H1 (cell line): ENCODE results near the gene NBEA. TPM values are rescaled to one million over a fixed set of nuclear protein-coding genes. Genes with fewer than 3 reads are reported as not detected.

Experiments
- CTCF ChIA-PET: fragments of 300-600 bp; sonication (Branson Sonifier 250); formaldehyde crosslinking; loops from one replicate; lab custom pipeline; 2021; ENCODE audit not compliant: partially characterized antibody; lab: Charles Lee
- POLR2A ChIA-PET: fragments of 300-600 bp; sonication (Branson Sonifier 250); formaldehyde crosslinking; loops from one replicate; lab custom pipeline; 2021; ENCODE audit warnings: inconsistent platforms; ENCODE audit not compliant: partially characterized antibody; lab: Charles Lee
- DNase-seq, 2 experiments: peaks; one replicate each; pipeline versions ENCODE4 v3.0.0 to v3.0.0-alpha.2; 2010 to 2022; ENCODE audit warnings: low spot score in 2 of 2, low read depth in 1 of 2, mixed read lengths in 1 of 2
- FAIRE-seq: peaks from 2 replicates; lab custom pipeline; 2011; peaks lifted over from hg19 to GRCh38; lab: Jason Lieb, UNC
- H2AFZ ChIP-seq: 2 replicates; pipeline ENCODE4 v1.8.1; 2012; ENCODE audit warnings: low read length, inconsistent platforms
- H2AK5ac ChIP-seq: 2 replicates; pipeline ENCODE4 v1.6.1; 2013; ENCODE audit warnings: low read depth, low read length
- H2BK120ac ChIP-seq: replicated peaks from 2 replicates; pipeline ENCODE3; 2013; ENCODE audit warnings: low read depth, low read length, inconsistent platforms
- H2BK12ac ChIP-seq: 2 replicates; pipeline ENCODE4 v1.6.1; 2013; ENCODE audit warnings: low read depth, low read length
- H2BK15ac ChIP-seq: 2 replicates; pipeline ENCODE4 v1.6.1; 2013; ENCODE audit warnings: low read length
- H2BK20ac ChIP-seq: 2 replicates; pipeline ENCODE4 v1.6.1; 2013; ENCODE audit warnings: low read length
- H2BK5ac ChIP-seq: 2 replicates; pipeline ENCODE4 v1.6.1; 2013; ENCODE audit warnings: low read depth, low read length
- H3K14ac ChIP-seq: 2 replicates; pipeline ENCODE4 v1.6.1; 2013; ENCODE audit warnings: inconsistent platforms; ENCODE audit not compliant: insufficient read length
- H3K18ac ChIP-seq: 2 replicates; pipeline ENCODE4 v1.6.1; 2013; ENCODE audit warnings: low read length; ENCODE audit errors: extremely low read depth
- H3K23ac ChIP-seq: 2 replicates; pipeline ENCODE4 v1.6.1; 2013; ENCODE audit warnings: inconsistent platforms; ENCODE audit not compliant: insufficient read length
- H3K23me2 ChIP-seq: 2 replicates; pipeline ENCODE4 v1.6.1; 2013; ENCODE audit warnings: low read depth, low read length
- H3K27ac ChIP-seq: 2 replicates; pipeline ENCODE4 v1.6.1; 2011; ENCODE audit warnings: low read depth, low read length, inconsistent platforms
- H3K27me3 ChIP-seq, 4 experiments: replicated peaks in 1 of 4; 1 replicate in 1 of 4; 2 replicates in 3 of 4; pipeline versions ENCODE4 v1.6.1 to v1.8.1; 2011 to 2013; ENCODE audit warnings: low read length in 3 of 4, mild to moderate bottlenecking in 3 of 4, inconsistent platforms in 2 of 4, mixed read lengths in 2 of 4, moderate library complexity in 1 of 4; ENCODE audit not compliant: control insufficient read depth in 3 of 4, insufficient read depth in 3 of 4; ENCODE audit errors: extremely low read depth in 1 of 4
- H3K36me3 ChIP-seq, 4 experiments: 2 replicates each; pipeline versions ENCODE4 v1.6.1 to v1.8.1; 2011 to 2013; ENCODE audit warnings: mild to moderate bottlenecking in 4 of 4, low read length in 3 of 4, moderate library complexity in 2 of 4, control low read depth in 1 of 4, inconsistent platforms in 1 of 4; ENCODE audit not compliant: insufficient read depth in 4 of 4, control insufficient read depth in 2 of 4
- H3K4ac ChIP-seq: replicated peaks from 2 replicates; pipeline ENCODE3; 2013; ENCODE audit warnings: low read length, low read depth, mixed read lengths, inconsistent platforms; ENCODE audit not compliant: insufficient read length
- H3K4me1 ChIP-seq, 4 experiments: replicated peaks in 1 of 4; 1 replicate in 1 of 4; 2 replicates in 3 of 4; pipeline versions ENCODE4 v1.6.1 to v1.8.1; 2011 to 2013; ENCODE audit warnings: low read length in 3 of 4, inconsistent platforms in 2 of 4, mixed read lengths in 1 of 4; ENCODE audit not compliant: insufficient read depth in 4 of 4, control insufficient read depth in 3 of 4
- H3K4me2 ChIP-seq, 2 experiments: 2 replicates each; pipeline versions ENCODE4 v1.6.1 to v1.8.1; 2011 to 2013; ENCODE audit warnings: low read depth in 2 of 2, low read length in 2 of 2, control low read depth in 1 of 2, inconsistent platforms in 1 of 2, mild to moderate bottlenecking in 1 of 2; ENCODE audit not compliant: insufficient read depth in 1 of 2
- H3K4me3 ChIP-seq, 4 experiments: fragments of 200-600, 300-600 bp in 1 of 4; sonication (generic), shearing (Covaris generic), sonication (Bioruptor Twin) in 1 of 4; 2 replicates each; pipeline versions ENCODE4 v1.5.1 to v1.8.1; 2011 to 2016; ENCODE audit warnings: low read length in 4 of 4, low read depth in 3 of 4, control low read depth in 2 of 4, inconsistent platforms in 2 of 4, mild to moderate bottlenecking in 2 of 4, mixed read lengths in 1 of 4, moderate library complexity in 1 of 4; ENCODE audit not compliant: insufficient read depth in 2 of 4; ENCODE audit errors: extremely low read depth in 1 of 4
- H3K56ac ChIP-seq: replicated peaks from 2 replicates; pipeline ENCODE3; 2013; ENCODE audit warnings: low read depth, mild to moderate bottlenecking, mixed read lengths, low read length, inconsistent platforms; ENCODE audit not compliant: insufficient read length
- H3K79me1 ChIP-seq: 2 replicates; pipeline ENCODE4 v1.6.1; 2013; ENCODE audit warnings: low read depth, low read length, control low read depth
- H3K79me2 ChIP-seq, 2 experiments: 2 replicates each; pipeline versions ENCODE4 v1.6.1 to v1.8.1; 2012 to 2013; ENCODE audit warnings: low read length in 2 of 2, mild to moderate bottlenecking in 2 of 2, inconsistent platforms in 1 of 2; ENCODE audit not compliant: insufficient read depth in 2 of 2, control insufficient read depth in 1 of 2
- H3K9ac ChIP-seq, 4 experiments: replicated peaks in 1 of 4; 1 replicate in 1 of 4; 2 replicates in 3 of 4; pipeline versions ENCODE4 v1.6.1 to v1.8.1; 2011 to 2013; ENCODE audit warnings: low read depth in 3 of 4, low read length in 3 of 4, control low read depth in 2 of 4, mild to moderate bottlenecking in 2 of 4, moderate library complexity in 2 of 4, inconsistent platforms in 1 of 4; ENCODE audit errors: extremely low read depth in 1 of 4
- H3K9me3 ChIP-seq, 2 experiments: 2 replicates each; pipeline versions ENCODE4 v1.6.1 to v1.8.1; 2012 to 2013; ENCODE audit warnings: mild to moderate bottlenecking in 2 of 2, moderate library complexity in 2 of 2, control low read depth in 1 of 2, inconsistent platforms in 1 of 2, low read depth in 1 of 2, low read length in 1 of 2, mixed read lengths in 1 of 2; ENCODE audit not compliant: insufficient read depth in 2 of 2
- H4K20me1 ChIP-seq, 2 experiments: replicated peaks in 1 of 2; 2 replicates each; pipeline versions ENCODE3 to v1.8.1; 2011 to 2013; ENCODE audit warnings: inconsistent platforms in 2 of 2, low read length in 2 of 2, mild to moderate bottlenecking in 1 of 2; ENCODE audit not compliant: insufficient read depth in 2 of 2, control insufficient read depth in 1 of 2
- H4K5ac ChIP-seq: 2 replicates; pipeline ENCODE4 v1.6.1; 2013; ENCODE audit warnings: low read length, low read depth, mixed read lengths, inconsistent platforms; ENCODE audit not compliant: insufficient read length
- H4K8ac ChIP-seq: 2 replicates; pipeline ENCODE4 v1.8.0; 2013; ENCODE audit warnings: mild to moderate bottlenecking, moderate library complexity, low read length, inconsistent platforms; ENCODE audit not compliant: insufficient read depth; ENCODE audit errors: extremely low read depth
- H4K91ac ChIP-seq: replicated peaks from 2 replicates; pipeline ENCODE3; 2013; ENCODE audit warnings: low read length, mixed read lengths, inconsistent platforms; ENCODE audit not compliant: insufficient read length
- CBX5 ChIP-seq: fragments of 300-800, 300-1000 bp; sonication (generic); IDR thresholded peaks from 2 replicates; pipeline ENCODE4 v1.7.1; 2016; ENCODE audit warnings: antibody characterized with exemption, low read length, low read depth
- CBX8 ChIP-seq: fragments of 300-800, 300-1000 bp; sonication (generic); IDR thresholded peaks from 2 replicates; pipeline ENCODE4 v1.7.1; 2016; ENCODE audit warnings: low read depth, low read length, borderline replicate concordance
- FOSL1 ChIP-seq: IDR thresholded peaks from 2 replicates; pipeline ENCODE4 v1.6.1; 2011; ENCODE audit warnings: mild to moderate bottlenecking, low read depth, low read length, moderate library complexity; ENCODE audit not compliant: insufficient read depth
- HDAC6 ChIP-seq: IDR thresholded peaks from one replicate; pipeline ENCODE4 v1.7.1; 2012; ENCODE audit warnings: low read depth, mild to moderate bottlenecking, inconsistent platforms, low read length, moderate library complexity
- KDM1A ChIP-seq: fragments of 200-600, 300-600 bp; sonication (generic); IDR thresholded peaks from 2 replicates; pipeline ENCODE4 v1.7.1; 2016; ENCODE audit warnings: mild to moderate bottlenecking, low read length, borderline replicate concordance
- RBBP5 ChIP-seq: IDR thresholded peaks from 2 replicates; pipeline ENCODE4 v1.7.1; 2012; ENCODE audit warnings: low read depth, mild to moderate bottlenecking, inconsistent platforms, low read length, moderate library complexity, borderline replicate concordance
- RXRA ChIP-seq: IDR thresholded peaks from 2 replicates; pipeline ENCODE4 v1.6.1; 2011; ENCODE audit warnings: low read depth, mild to moderate bottlenecking, low read length, moderate library complexity; ENCODE audit not compliant: insufficient read depth
- SP4 ChIP-seq: IDR thresholded peaks from 2 replicates; pipeline ENCODE4 v1.6.1; 2012; ENCODE audit warnings: low read length, inconsistent platforms
- SUZ12 ChIP-seq: fragments of 200-600 bp; sonication (generic); IDR thresholded peaks from 2 replicates; pipeline ENCODE4 v1.6.1; 2012; ENCODE audit warnings: mild to moderate bottlenecking, inconsistent platforms, low read length, moderate library complexity, mixed read lengths
- TBP ChIP-seq: IDR thresholded peaks from 2 replicates; pipeline ENCODE4 v1.6.1; 2011; ENCODE audit warnings: low read depth, low read length, improper control_type of control experiment
- YY1 ChIP-seq: IDR thresholded peaks from 2 replicates; pipeline ENCODE4 v1.6.1; 2011; ENCODE audit warnings: low read depth, mild to moderate bottlenecking, low read length
- WGBS, 2 experiments: shearing (Covaris generic) in 1 of 2; methylation state at CpG; one replicate each; pipeline versions ENCODE4 v1.1.6 to v1.1.7; 2013 to 2015; ENCODE audit warnings: low lambda C conversion rate in 2 of 2, mixed read lengths in 2 of 2, inconsistent platforms in 1 of 2, low coverage in 1 of 2, missing lambda C conversion rate in 1 of 2; ENCODE audit not compliant: insufficient replicate concordance in 2 of 2, insufficient coverage in 1 of 2, insufficient read length in 1 of 2; ENCODE audit errors: extremely low coverage in 1 of 2, missing lambda C conversion rate in 1 of 2; 5-methylcytosine and 5-hydroxymethylcytosine counted together
- polyA plus RNA-seq, 7 experiments: library from polyadenylated mRNA; depleted of rRNA in 3 of 7; stranded (reverse) in 5 of 7; unstranded in 2 of 7; fragments of >200 nt in 5 of 7; fragments of 200-250 nt in 2 of 7; gene quantifications; 1 replicate in 5 of 7; 2 replicates in 1 of 7; 4 replicates in 1 of 7; pipeline versions ENCODE4 v1.2.1 to v1.2.3, GENCODE V29; 2011 to 2013; ENCODE audit warnings: missing spikeins in 2 of 7, mixed read lengths in 2 of 7
- total RNA-seq: library from RNA; stranded (reverse); fragmentation: NEBNext Ultra II Directional; extraction: Animal tissue kit (Norgen Biotek cat#: 25700); gene quantifications from 2 replicates; pipeline ENCODE4 v1.2.1, GENCODE V29; 2021
- TF ChIP-seq, protein P1 (sequence below): IDR thresholded peaks from 2 replicates; pipeline ENCODE4 v1.6.1; 2012; ENCODE audit warnings: low read length, inconsistent platforms
- TF ChIP-seq, protein P2 (sequence below): IDR thresholded peaks from 2 replicates; pipeline ENCODE4 v1.6.1; 2011; ENCODE audit warnings: low read depth, mild to moderate bottlenecking, low read length; ENCODE audit not compliant: insufficient read depth

The NBEA gene
- total and polyA plus RNA-seq, 2 of the 8 experiments (the other 6 are each of a cell fraction or from before 2014, with no cell fraction given) = 14.2 to 21.5 TPM

GRCh38 chr13:35333157-35333556, 391.1 kb downstream of the NBEA start:
- no peak overlapping the region for H2BK120ac ChIP-seq
- no peak overlapping the region for H3K9ac ChIP-seq
- WGBS, 2 experiments = 97% methylated on average over 3 of the region's 3 CpGs; no CpG with 5 or more reads in 1 of the 2 experiments
- H4K8ac ChIP-seq = no peak overlapping the region
- ChIA-PET POLR2A (no interaction called here), CTCF (no interaction called here)
- H3K4me2 ChIP-seq = no peak overlapping the region
- no peaks in the 10 kb centered on the region for H3K23me2 ChIP-seq
- H4K20me1 ChIP-seq = no peaks in the 10 kb centered on the region
- H2BK15ac ChIP-seq = no peak overlapping the region
- H2AK5ac ChIP-seq = no peak overlapping the region
- H2BK20ac ChIP-seq = no peak overlapping the region
- H3K23ac ChIP-seq = no peak overlapping the region
- FAIRE-seq (no peak), DNase-seq (no peak)
- H3K18ac ChIP-seq = no peak overlapping the region
- no peaks in the 10 kb centered on the region for H3K36me3 ChIP-seq
- no peak overlapping the region for H2BK12ac ChIP-seq
- H3K4me3 ChIP-seq = no peak overlapping the region
- no peak overlapping the region for H4K91ac ChIP-seq
- no peaks in the 10 kb centered on the region for H3K4me1 ChIP-seq
- no peak overlapping the region for H3K56ac ChIP-seq
- H3K79me2 ChIP-seq = no peaks in the 10 kb centered on the region
- no peak overlapping the region for H3K14ac ChIP-seq
- H3K79me1 ChIP-seq = no peaks in the 10 kb centered on the region
- no peak overlapping the region for H3K27ac ChIP-seq
- no peak overlapping the region for H4K5ac ChIP-seq
- H2BK5ac ChIP-seq = no peak overlapping the region
- H2AFZ ChIP-seq = no peak overlapping the region
- H3K27me3 ChIP-seq = no peaks in the 10 kb centered on the region
- H3K9me3 ChIP-seq = no peaks in the 10 kb centered on the region
- no peak overlapping the region for H3K4ac ChIP-seq
- TF ChIP-seq SP4 (no peak), RBBP5 (no peak), TBP (no peak), KDM1A (no peak), HDAC6 (no peak), CBX8 (no peak), YY1 (no peak), RXRA (no peak), CBX5 (no peak), FOSL1 (no peak), SUZ12 (no peak)
- TF ChIP-seq, protein P1, sequence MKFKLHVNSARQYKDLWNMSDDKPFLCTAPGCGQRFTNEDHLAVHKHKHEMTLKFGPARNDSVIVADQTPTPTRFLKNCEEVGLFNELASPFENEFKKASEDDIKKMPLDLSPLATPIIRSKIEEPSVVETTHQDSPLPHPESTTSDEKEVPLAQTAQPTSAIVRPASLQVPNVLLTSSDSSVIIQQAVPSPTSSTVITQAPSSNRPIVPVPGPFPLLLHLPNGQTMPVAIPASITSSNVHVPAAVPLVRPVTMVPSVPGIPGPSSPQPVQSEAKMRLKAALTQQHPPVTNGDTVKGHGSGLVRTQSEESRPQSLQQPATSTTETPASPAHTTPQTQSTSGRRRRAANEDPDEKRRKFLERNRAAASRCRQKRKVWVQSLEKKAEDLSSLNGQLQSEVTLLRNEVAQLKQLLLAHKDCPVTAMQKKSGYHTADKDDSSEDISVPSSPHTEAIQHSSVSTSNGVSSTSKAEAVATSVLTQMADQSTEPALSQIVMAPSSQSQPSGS = no peak
- TF ChIP-seq, protein P2, sequence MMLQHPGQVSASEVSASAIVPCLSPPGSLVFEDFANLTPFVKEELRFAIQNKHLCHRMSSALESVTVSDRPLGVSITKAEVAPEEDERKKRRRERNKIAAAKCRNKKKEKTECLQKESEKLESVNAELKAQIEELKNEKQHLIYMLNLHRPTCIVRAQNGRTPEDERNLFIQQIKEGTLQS = no peak
